Muscle of arm (tissue), 12 donors: ENCODE results near the gene HEPACAM2. TPM values are rescaled to one million over a fixed set of nuclear protein-coding genes. Genes with fewer than 3 reads are reported as not detected.

ENCODE experiments used
- DNase-seq: peaks from one replicate; pipeline ENCODE4 v3.0.0-alpha.2; 2013
- polyA plus RNA-seq, 12 donors: library from polyadenylated mRNA; unstranded; fragments of 120-200 nt; gene quantifications; one replicate each; pipeline ENCODE4 v1.2.1, GENCODE V29; 2013; ENCODE audit not compliant: insufficient read length in 12 of 12

Gene HEPACAM2
- polyA plus RNA-seq, 12 donors, result 0.18 to 20.1 (median 0.39) TPM; not detected in 8

- DNase-seq, result no peak
Observed at GRCh38 chr7:93203496-93203895, 22.8 kb downstream of the HEPACAM2 start.

DNA sequence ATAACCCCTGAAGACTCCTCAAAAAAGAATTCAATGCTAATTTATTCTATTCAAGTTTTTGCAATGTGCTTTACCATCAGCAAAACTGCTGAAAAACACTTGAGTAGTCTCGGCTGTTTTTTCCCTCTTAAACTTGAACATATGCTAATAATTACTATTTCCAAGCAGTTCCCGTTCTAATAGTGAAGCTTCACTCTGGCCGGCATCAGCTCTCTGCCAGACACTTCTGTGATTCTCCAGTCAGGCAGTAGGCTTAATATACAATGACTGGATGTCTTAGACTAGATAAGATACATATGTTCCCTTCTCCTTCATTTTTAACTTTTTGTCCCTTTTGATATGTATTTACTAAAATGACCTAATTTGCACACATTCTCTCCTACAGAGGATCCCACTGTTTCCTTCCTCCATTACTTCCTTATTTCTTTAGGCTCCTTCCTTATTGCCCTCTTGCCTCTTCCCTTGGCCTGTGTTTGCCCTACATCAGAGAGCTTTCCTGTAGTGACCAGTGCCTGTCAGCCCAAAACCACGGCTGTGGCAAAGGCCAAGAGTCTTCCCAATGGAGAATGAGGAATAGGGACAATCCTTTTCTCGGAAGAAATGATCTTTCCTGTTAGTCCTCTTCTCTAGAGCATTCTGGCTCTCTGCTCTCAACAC, 23.5 kb downstream of the HEPACAM2 start:
- peak; percentile 8 for DNase-seq

GRCh38 chr7:93198472-93198871, 27.8 kb downstream of the HEPACAM2 start:
- DNase-seq, result no peak

GRCh38 chr7:93196336-93196735, 29.9 kb downstream of the HEPACAM2 start:
- no peak for DNase-seq

DNA sequence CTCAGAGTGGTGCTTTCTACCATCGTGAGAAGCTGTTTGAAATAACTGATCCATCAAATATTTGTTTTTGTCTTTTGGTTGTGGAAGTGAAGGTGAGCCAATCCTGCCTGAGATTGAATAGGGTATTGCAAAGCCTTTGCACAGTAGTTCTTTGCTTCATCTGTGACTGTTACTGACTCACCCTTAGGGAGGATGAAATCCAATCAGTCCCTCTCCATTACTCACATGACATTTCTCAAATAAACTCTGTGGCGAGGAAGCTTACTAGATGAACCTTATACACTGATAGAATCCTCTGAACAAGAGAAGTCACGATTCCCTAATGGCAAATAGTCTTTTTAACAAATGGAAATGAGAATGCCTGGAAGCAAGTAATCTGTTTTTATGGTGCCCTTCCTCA, 31.9 kb downstream of the HEPACAM2 start:
- DNase-seq, result no peak

DNA sequence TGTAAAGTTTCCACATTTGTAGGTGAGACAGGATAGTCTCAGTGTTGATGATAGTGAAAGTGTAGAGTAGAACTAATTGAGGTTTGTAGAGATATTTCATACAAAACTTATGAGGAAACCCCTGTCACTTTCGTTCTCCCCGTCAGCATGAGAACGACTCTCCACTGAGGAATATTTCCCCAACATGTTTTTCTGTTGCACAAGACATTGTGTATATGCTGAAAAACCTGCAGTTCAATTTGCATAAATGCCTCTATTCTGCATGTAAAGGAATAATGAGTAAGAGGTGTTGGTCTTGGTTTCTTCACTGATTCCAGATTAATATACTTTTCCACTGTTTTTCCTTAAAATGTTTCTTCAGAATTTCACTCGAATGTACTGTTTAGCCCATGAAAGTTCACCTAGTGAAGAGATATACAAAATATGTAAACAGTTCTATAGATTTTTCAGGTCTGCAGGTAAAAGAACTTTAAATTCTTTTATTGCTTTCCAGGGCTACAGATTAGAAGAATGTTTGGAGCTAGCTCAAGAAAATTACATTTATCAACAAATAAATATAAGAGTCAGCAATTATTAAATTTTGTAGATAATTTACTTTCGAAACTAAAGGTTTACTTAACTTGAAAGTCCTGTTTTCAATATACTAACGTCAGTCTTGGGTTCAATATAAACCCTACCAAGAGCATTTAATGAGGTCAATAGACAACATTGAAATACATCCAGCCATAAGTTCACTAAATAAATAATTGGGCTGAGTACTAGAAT, 37.2 kb downstream of the HEPACAM2 start:
- no peak for DNase-seq

GRCh38 chr7:93185303-93186027, 40.8 kb downstream of the HEPACAM2 start:
- no peak for DNase-seq

GRCh38 chr7:93179173-93179572, 47.1 kb downstream of the HEPACAM2 start:
- DNase-seq, result no peak

DNA sequence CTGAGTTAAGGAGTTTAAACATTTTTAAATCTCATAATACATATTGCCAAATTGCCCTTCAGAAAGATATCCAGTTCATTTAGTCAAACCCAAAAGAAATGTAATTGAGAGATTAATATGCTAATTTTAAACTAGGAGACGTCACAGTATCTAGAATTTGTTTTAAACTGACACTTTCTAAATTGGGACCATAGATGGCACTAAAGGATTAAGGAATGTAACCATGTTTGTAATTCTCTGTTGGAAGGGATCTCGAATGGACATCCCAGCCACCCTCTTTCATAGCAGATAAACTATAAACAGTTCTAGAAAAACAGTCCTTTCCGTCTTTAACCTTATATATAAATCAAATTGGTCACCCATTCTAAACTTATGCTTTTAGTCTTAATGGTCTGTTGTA, 48.1 kb downstream of the HEPACAM2 start:
- DNase-seq, result no peak

GRCh38 chr7:93176992-93177580, 49.2 kb downstream of the HEPACAM2 start:
- DNase-seq, result no peak

DNA sequence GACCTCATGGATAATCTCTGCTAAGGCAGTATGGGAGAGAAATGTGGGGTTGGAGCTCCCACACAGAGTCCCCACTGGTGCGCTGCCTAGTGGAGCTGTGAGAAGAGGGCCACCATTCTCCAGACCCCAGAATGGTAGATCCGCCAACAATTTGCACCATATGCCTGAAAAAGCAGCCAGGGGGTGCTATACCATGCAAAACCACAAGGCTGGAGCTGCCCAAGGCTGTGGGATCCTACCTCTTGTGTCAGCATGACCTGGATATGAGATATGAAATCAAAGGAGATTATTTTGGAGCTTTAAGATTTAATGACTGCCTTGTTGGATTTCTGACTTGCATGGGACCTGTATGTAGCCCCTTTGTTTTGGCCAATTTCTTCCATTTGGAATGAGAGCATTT, 51.0 kb downstream of the HEPACAM2 start:
- no peak for DNase-seq

DNA sequence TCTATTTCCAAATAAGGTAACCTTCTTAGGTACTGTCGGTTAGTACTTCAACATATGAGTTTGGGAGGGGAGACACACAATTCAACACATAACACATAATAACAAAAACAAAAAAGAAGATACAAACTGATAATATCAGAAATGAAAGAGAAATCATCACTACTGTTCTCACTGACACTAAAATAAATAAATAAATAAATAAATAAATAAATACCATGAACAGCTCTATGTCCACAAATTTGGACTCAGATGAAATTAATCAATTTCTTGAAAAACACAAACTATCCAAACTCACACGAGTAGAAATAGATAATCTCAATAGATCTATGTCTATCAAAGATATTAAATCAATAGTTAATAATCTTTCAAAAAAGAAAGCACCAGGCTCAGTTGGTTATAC, 53.6 kb downstream of the HEPACAM2 start:
- DNase-seq, result no peak

DNA sequence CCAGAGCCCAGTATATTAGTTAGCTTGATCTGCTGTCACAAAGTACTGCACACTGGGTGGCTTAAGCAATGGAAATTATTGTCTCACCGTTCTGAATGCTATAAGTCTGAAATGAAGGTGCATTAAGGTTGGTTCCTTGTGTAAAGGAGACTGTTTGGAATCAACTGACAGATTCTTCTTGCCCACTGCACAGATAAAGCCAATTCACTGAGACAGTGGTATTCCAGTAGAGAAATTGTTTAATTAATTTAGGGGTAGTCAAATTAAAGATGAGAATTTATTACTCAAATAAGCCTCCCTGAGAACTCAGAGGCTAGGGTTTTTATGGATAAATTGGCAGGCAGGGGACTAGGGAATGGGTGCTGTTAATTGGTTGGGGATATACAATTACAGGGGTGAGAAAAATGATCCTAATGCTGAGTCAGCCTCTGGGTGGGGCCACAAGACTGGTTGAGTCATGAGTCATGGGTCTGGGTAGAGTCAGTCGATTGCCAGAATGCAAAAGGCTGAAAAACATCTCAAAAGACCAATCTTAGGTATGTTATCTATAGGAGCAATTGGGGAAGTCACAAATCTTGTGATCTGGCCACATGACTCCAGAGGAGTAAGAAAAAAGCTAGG, 54.6 kb downstream of the HEPACAM2 start:
- DNase-seq, result no peak

DNA sequence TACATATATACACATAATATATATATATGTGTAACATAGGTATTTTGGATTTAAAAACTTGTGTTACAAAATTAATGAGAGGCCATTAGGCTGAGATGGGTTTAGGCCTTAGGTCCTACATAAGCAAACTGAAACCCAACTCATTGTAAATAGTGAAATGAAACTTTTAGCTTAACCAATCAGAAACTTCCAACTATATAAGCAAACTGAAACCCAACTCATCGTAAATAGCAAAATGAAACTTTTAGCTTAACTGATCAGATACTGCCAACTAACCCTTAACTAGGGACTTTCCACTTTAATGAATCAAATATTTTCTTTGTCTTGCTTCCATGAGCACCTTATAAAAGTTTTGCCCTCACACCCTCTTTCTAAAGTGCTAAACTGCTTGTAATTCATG, 60.8 kb downstream of the HEPACAM2 start:
- no peak for DNase-seq

DNA sequence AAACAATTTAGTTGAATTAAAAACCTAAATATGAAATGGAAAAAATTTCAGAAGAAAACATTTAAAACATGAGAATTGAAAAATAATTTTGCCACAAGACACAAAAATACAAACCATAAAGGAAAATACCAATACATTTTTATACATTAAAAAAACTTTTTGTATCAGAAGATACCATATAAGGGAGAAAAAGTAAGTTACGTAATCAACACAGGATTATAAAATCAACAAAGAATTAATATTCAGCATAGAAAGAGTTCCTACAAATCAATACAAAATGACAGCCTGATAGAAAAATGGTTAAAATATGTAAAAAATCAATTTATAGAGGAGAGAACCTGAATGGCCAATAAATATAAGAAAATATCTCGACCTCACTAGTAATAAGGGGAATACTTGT, 61.5 kb downstream of the HEPACAM2 start:
- no peak for DNase-seq

- no peak for DNase-seq
Observed at GRCh38 chr7:93161181-93161762, 65.0 kb downstream of the HEPACAM2 start.

DNA sequence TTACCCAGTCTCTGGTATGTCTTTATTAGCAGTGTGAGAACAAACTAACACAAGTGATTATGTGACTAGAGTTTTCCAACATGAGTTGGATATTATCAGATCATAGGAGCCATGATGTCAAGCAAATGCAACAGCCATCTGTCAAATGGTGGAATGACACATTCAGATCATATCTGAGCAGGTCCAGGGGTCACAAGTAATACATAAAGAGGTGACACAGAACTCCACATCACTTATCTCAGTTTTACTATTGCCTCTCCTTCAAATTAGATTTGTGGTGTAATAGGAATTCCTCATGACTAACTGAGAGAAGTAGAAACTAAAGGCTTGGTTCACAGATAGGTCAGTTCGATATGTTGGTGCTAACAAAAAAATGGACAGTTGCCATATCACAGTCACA, 65.9 kb downstream of the HEPACAM2 start:
- no peak for DNase-seq

- DNase-seq, result no peak
Observed at GRCh38 chr7:93159490-93159889, 66.8 kb downstream of the HEPACAM2 start.

DNA sequence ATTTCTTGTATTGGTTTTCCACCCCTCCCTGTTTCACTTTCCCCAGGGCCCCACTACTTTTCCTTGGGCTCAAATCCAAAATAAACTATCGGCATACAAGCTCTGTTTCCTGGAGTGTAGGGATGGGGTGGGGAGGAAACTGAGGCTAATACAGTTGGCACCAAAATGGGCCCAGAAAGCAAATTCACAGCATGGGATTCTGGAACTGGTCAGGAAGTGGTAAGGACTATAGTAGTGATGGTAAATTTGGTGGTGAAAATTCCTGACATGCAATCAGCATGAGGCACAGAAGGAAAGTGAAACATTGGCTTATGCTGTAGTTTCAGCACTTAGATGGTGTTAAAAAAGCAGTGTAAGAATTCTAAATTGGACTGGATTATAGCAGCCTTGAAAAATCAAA, 69.4 kb downstream of the HEPACAM2 start:
- DNase-seq, result no peak

GRCh38 chr7:93150200-93150835, 76.0 kb downstream of the HEPACAM2 start:
- no peak for DNase-seq

- DNase-seq, result no peak
Observed at GRCh38 chr7:93148727-93149126, 77.5 kb downstream of the HEPACAM2 start.
